H1 (cell line): ENCODE measurements around the gene JAKMIP1. TPM values are rescaled to one million over a fixed set of nuclear protein-coding genes. Genes with fewer than 3 reads are reported as not detected.

ENCODE experiments used
- CTCF ChIA-PET: fragments of 300-600 bp; sonication (Branson Sonifier 250); formaldehyde crosslinking; loops from one replicate; lab custom pipeline; 2021; ENCODE audit not compliant: partially characterized antibody; lab: Charles Lee
- POLR2A ChIA-PET: fragments of 300-600 bp; sonication (Branson Sonifier 250); formaldehyde crosslinking; loops from one replicate; lab custom pipeline; 2021; ENCODE audit warnings: inconsistent platforms; ENCODE audit not compliant: partially characterized antibody; lab: Charles Lee
- DNase-seq, 2 experiments: peaks; one replicate each; pipeline versions ENCODE4 v3.0.0 to v3.0.0-alpha.2; 2010 to 2022; ENCODE audit warnings: low spot score in 2 of 2, low read depth in 1 of 2, mixed read lengths in 1 of 2
- FAIRE-seq: peaks from 2 replicates; lab custom pipeline; 2011; peaks lifted over from hg19 to GRCh38; lab: Jason Lieb, UNC
- H2AFZ ChIP-seq: 2 replicates; pipeline ENCODE4 v1.8.1; 2012; ENCODE audit warnings: low read length, inconsistent platforms
- H2AK5ac ChIP-seq: 2 replicates; pipeline ENCODE4 v1.6.1; 2013; ENCODE audit warnings: low read depth, low read length
- H2BK120ac ChIP-seq: replicated peaks from 2 replicates; pipeline ENCODE3; 2013; ENCODE audit warnings: low read depth, low read length, inconsistent platforms
- H2BK12ac ChIP-seq: 2 replicates; pipeline ENCODE4 v1.6.1; 2013; ENCODE audit warnings: low read depth, low read length
- H2BK15ac ChIP-seq: 2 replicates; pipeline ENCODE4 v1.6.1; 2013; ENCODE audit warnings: low read length
- H2BK20ac ChIP-seq: 2 replicates; pipeline ENCODE4 v1.6.1; 2013; ENCODE audit warnings: low read length
- H2BK5ac ChIP-seq: 2 replicates; pipeline ENCODE4 v1.6.1; 2013; ENCODE audit warnings: low read depth, low read length
- H3K14ac ChIP-seq: 2 replicates; pipeline ENCODE4 v1.6.1; 2013; ENCODE audit warnings: inconsistent platforms; ENCODE audit not compliant: insufficient read length
- H3K18ac ChIP-seq: 2 replicates; pipeline ENCODE4 v1.6.1; 2013; ENCODE audit warnings: low read length; ENCODE audit errors: extremely low read depth
- H3K23ac ChIP-seq: 2 replicates; pipeline ENCODE4 v1.6.1; 2013; ENCODE audit warnings: inconsistent platforms; ENCODE audit not compliant: insufficient read length
- H3K23me2 ChIP-seq: 2 replicates; pipeline ENCODE4 v1.6.1; 2013; ENCODE audit warnings: low read depth, low read length
- H3K27ac ChIP-seq: 2 replicates; pipeline ENCODE4 v1.6.1; 2011; ENCODE audit warnings: low read depth, low read length, inconsistent platforms
- H3K27me3 ChIP-seq, 4 experiments: replicated peaks in 1 of 4; 1 replicate in 1 of 4; 2 replicates in 3 of 4; pipeline versions ENCODE4 v1.6.1 to v1.8.1; 2011 to 2013; ENCODE audit warnings: low read length in 3 of 4, mild to moderate bottlenecking in 3 of 4, inconsistent platforms in 2 of 4, mixed read lengths in 2 of 4, moderate library complexity in 1 of 4; ENCODE audit not compliant: control insufficient read depth in 3 of 4, insufficient read depth in 3 of 4; ENCODE audit errors: extremely low read depth in 1 of 4
- H3K36me3 ChIP-seq, 4 experiments: 2 replicates each; pipeline versions ENCODE4 v1.6.1 to v1.8.1; 2011 to 2013; ENCODE audit warnings: mild to moderate bottlenecking in 4 of 4, low read length in 3 of 4, moderate library complexity in 2 of 4, control low read depth in 1 of 4, inconsistent platforms in 1 of 4; ENCODE audit not compliant: insufficient read depth in 4 of 4, control insufficient read depth in 2 of 4
- H3K4ac ChIP-seq: replicated peaks from 2 replicates; pipeline ENCODE3; 2013; ENCODE audit warnings: low read length, low read depth, mixed read lengths, inconsistent platforms; ENCODE audit not compliant: insufficient read length
- H3K4me1 ChIP-seq, 4 experiments: replicated peaks in 1 of 4; 1 replicate in 1 of 4; 2 replicates in 3 of 4; pipeline versions ENCODE4 v1.6.1 to v1.8.1; 2011 to 2013; ENCODE audit warnings: low read length in 3 of 4, inconsistent platforms in 2 of 4, mixed read lengths in 1 of 4; ENCODE audit not compliant: insufficient read depth in 4 of 4, control insufficient read depth in 3 of 4
- H3K4me2 ChIP-seq, 2 experiments: 2 replicates each; pipeline versions ENCODE4 v1.6.1 to v1.8.1; 2011 to 2013; ENCODE audit warnings: low read depth in 2 of 2, low read length in 2 of 2, control low read depth in 1 of 2, inconsistent platforms in 1 of 2, mild to moderate bottlenecking in 1 of 2; ENCODE audit not compliant: insufficient read depth in 1 of 2
- H3K4me3 ChIP-seq, 4 experiments: fragments of 200-600, 300-600 bp in 1 of 4; sonication (generic), shearing (Covaris generic), sonication (Bioruptor Twin) in 1 of 4; 2 replicates each; pipeline versions ENCODE4 v1.5.1 to v1.8.1; 2011 to 2016; ENCODE audit warnings: low read length in 4 of 4, low read depth in 3 of 4, control low read depth in 2 of 4, inconsistent platforms in 2 of 4, mild to moderate bottlenecking in 2 of 4, mixed read lengths in 1 of 4, moderate library complexity in 1 of 4; ENCODE audit not compliant: insufficient read depth in 2 of 4; ENCODE audit errors: extremely low read depth in 1 of 4
- H3K56ac ChIP-seq: replicated peaks from 2 replicates; pipeline ENCODE3; 2013; ENCODE audit warnings: low read depth, mild to moderate bottlenecking, mixed read lengths, low read length, inconsistent platforms; ENCODE audit not compliant: insufficient read length
- H3K79me1 ChIP-seq: 2 replicates; pipeline ENCODE4 v1.6.1; 2013; ENCODE audit warnings: low read depth, low read length, control low read depth
- H3K79me2 ChIP-seq, 2 experiments: 2 replicates each; pipeline versions ENCODE4 v1.6.1 to v1.8.1; 2012 to 2013; ENCODE audit warnings: low read length in 2 of 2, mild to moderate bottlenecking in 2 of 2, inconsistent platforms in 1 of 2; ENCODE audit not compliant: insufficient read depth in 2 of 2, control insufficient read depth in 1 of 2
- H3K9ac ChIP-seq, 4 experiments: replicated peaks in 1 of 4; 1 replicate in 1 of 4; 2 replicates in 3 of 4; pipeline versions ENCODE4 v1.6.1 to v1.8.1; 2011 to 2013; ENCODE audit warnings: low read depth in 3 of 4, low read length in 3 of 4, control low read depth in 2 of 4, mild to moderate bottlenecking in 2 of 4, moderate library complexity in 2 of 4, inconsistent platforms in 1 of 4; ENCODE audit errors: extremely low read depth in 1 of 4
- H3K9me3 ChIP-seq, 2 experiments: 2 replicates each; pipeline versions ENCODE4 v1.6.1 to v1.8.1; 2012 to 2013; ENCODE audit warnings: mild to moderate bottlenecking in 2 of 2, moderate library complexity in 2 of 2, control low read depth in 1 of 2, inconsistent platforms in 1 of 2, low read depth in 1 of 2, low read length in 1 of 2, mixed read lengths in 1 of 2; ENCODE audit not compliant: insufficient read depth in 2 of 2
- H4K20me1 ChIP-seq, 2 experiments: replicated peaks in 1 of 2; 2 replicates each; pipeline versions ENCODE3 to v1.8.1; 2011 to 2013; ENCODE audit warnings: inconsistent platforms in 2 of 2, low read length in 2 of 2, mild to moderate bottlenecking in 1 of 2; ENCODE audit not compliant: insufficient read depth in 2 of 2, control insufficient read depth in 1 of 2
- H4K5ac ChIP-seq: 2 replicates; pipeline ENCODE4 v1.6.1; 2013; ENCODE audit warnings: low read length, low read depth, mixed read lengths, inconsistent platforms; ENCODE audit not compliant: insufficient read length
- H4K8ac ChIP-seq: 2 replicates; pipeline ENCODE4 v1.8.0; 2013; ENCODE audit warnings: mild to moderate bottlenecking, moderate library complexity, low read length, inconsistent platforms; ENCODE audit not compliant: insufficient read depth; ENCODE audit errors: extremely low read depth
- H4K91ac ChIP-seq: replicated peaks from 2 replicates; pipeline ENCODE3; 2013; ENCODE audit warnings: low read length, mixed read lengths, inconsistent platforms; ENCODE audit not compliant: insufficient read length
- ASH2L ChIP-seq: fragments of 200-600, 300-600 bp; sonication (generic); IDR thresholded peaks from one replicate; pipeline ENCODE4 v1.7.1; 2017; ENCODE audit warnings: low read length
- CBX5 ChIP-seq: fragments of 300-800, 300-1000 bp; sonication (generic); IDR thresholded peaks from 2 replicates; pipeline ENCODE4 v1.7.1; 2016; ENCODE audit warnings: antibody characterized with exemption, low read length, low read depth
- CHD1 ChIP-seq: IDR thresholded peaks from 2 replicates; pipeline ENCODE4 v1.6.1; 2012; ENCODE audit warnings: low read depth, low read length, improper control_type of control experiment
- GABPA ChIP-seq: IDR thresholded peaks from 2 replicates; pipeline ENCODE4 v1.6.1; 2011; ENCODE audit warnings: mild to moderate bottlenecking, low read length, moderate library complexity, borderline replicate concordance; ENCODE audit not compliant: insufficient read depth
- HDAC6 ChIP-seq: IDR thresholded peaks from one replicate; pipeline ENCODE4 v1.7.1; 2012; ENCODE audit warnings: low read depth, mild to moderate bottlenecking, inconsistent platforms, low read length, moderate library complexity
- POLR2AphosphoS5 ChIP-seq: IDR thresholded peaks from 2 replicates; pipeline ENCODE4 v1.6.1; 2011; ENCODE audit warnings: low read depth, low read length
- RBBP5 ChIP-seq: IDR thresholded peaks from 2 replicates; pipeline ENCODE4 v1.7.1; 2012; ENCODE audit warnings: low read depth, mild to moderate bottlenecking, inconsistent platforms, low read length, moderate library complexity, borderline replicate concordance
- RNF2 ChIP-seq: fragments of 200-900, 300-1000 bp; sonication (generic); IDR thresholded peaks from 2 replicates; pipeline ENCODE4 v1.7.1; 2016; ENCODE audit warnings: borderline replicate concordance, low read depth, mild to moderate bottlenecking, antibody characterized with exemption, low read length; ENCODE audit not compliant: poor library complexity, severe bottlenecking; ENCODE audit errors: missing control alignments
- SP1 ChIP-seq: IDR thresholded peaks from 2 replicates; pipeline ENCODE4 v1.6.1; 2011; ENCODE audit warnings: low read depth, low read length
- TAF1 ChIP-seq: IDR thresholded peaks from 2 replicates; pipeline ENCODE4 v1.6.1; 2011; ENCODE audit warnings: mild to moderate bottlenecking, low read depth, low read length
- TCF12 ChIP-seq: IDR thresholded peaks from 2 replicates; pipeline ENCODE4 v1.6.1; 2011; ENCODE audit warnings: low read depth, mild to moderate bottlenecking, low read length
- YY1 ChIP-seq: IDR thresholded peaks from 2 replicates; pipeline ENCODE4 v1.6.1; 2011; ENCODE audit warnings: low read depth, mild to moderate bottlenecking, low read length
- WGBS, 2 experiments: shearing (Covaris generic) in 1 of 2; methylation state at CpG; one replicate each; pipeline versions ENCODE4 v1.1.6 to v1.1.7; 2013 to 2015; ENCODE audit warnings: low lambda C conversion rate in 2 of 2, mixed read lengths in 2 of 2, inconsistent platforms in 1 of 2, low coverage in 1 of 2, missing lambda C conversion rate in 1 of 2; ENCODE audit not compliant: insufficient replicate concordance in 2 of 2, insufficient coverage in 1 of 2, insufficient read length in 1 of 2; ENCODE audit errors: extremely low coverage in 1 of 2, missing lambda C conversion rate in 1 of 2; 5-methylcytosine and 5-hydroxymethylcytosine counted together
- polyA plus RNA-seq, 7 experiments: library from polyadenylated mRNA; depleted of rRNA in 3 of 7; stranded (reverse) in 5 of 7; unstranded in 2 of 7; fragments of >200 nt in 5 of 7; fragments of 200-250 nt in 2 of 7; gene quantifications; 1 replicate in 5 of 7; 2 replicates in 1 of 7; 4 replicates in 1 of 7; pipeline versions ENCODE4 v1.2.1 to v1.2.3, GENCODE V29; 2011 to 2013; ENCODE audit warnings: missing spikeins in 2 of 7, mixed read lengths in 2 of 7
- total RNA-seq: library from RNA; stranded (reverse); fragmentation: NEBNext Ultra II Directional; extraction: Animal tissue kit (Norgen Biotek cat#: 25700); gene quantifications from 2 replicates; pipeline ENCODE4 v1.2.1, GENCODE V29; 2021

Gene JAKMIP1
- total and polyA plus RNA-seq, 2 of the 8 experiments (the other 6 are each of a cell fraction or from before 2014, with no cell fraction given) = 2.5 to 4.4 TPM

GRCh38 chr4:6027392-6027791, 173.0 kb downstream of the JAKMIP1 start:
- no peak overlapping the region for H2BK15ac ChIP-seq
- H2BK5ac ChIP-seq = no peak overlapping the region
- H2BK20ac ChIP-seq = no peak overlapping the region
- no peaks in the 10 kb centered on the region for H3K9me3 ChIP-seq
- WGBS, 2 experiments = 87% methylated on average over 9 of the region's 9 CpGs; no CpG with 5 or more reads in 1 of the 2 experiments
- no peak overlapping the region for H4K5ac ChIP-seq
- no peaks in the 10 kb centered on the region for H3K79me2 ChIP-seq
- H3K18ac ChIP-seq = no peak overlapping the region
- TF ChIP-seq ASH2L = no peak
- TF ChIP-seq RBBP5 = no peak
- TF ChIP-seq CBX5 = no peak
- TF ChIP-seq TCF12 = no peak
- no peak for TF ChIP-seq HDAC6
- no peak for TF ChIP-seq POLR2AphosphoS5
- no peak for TF ChIP-seq TAF1
- no peak for TF ChIP-seq GABPA
- no peak for TF ChIP-seq CHD1
- no peak for TF ChIP-seq SP1
- no peak for TF ChIP-seq RNF2
- no peak for TF ChIP-seq YY1
- no peak overlapping the region for H2BK120ac ChIP-seq
- H3K27me3 ChIP-seq = no peaks in the 10 kb centered on the region
- no peak overlapping the region for H3K56ac ChIP-seq
- H3K23ac ChIP-seq = no peak overlapping the region
- no peak overlapping the region for H3K4ac ChIP-seq
- no peak overlapping the region for H2AFZ ChIP-seq
- H4K20me1 ChIP-seq = no peaks in the 10 kb centered on the region
- peaks cover 0 to 5% (median 0%) of the 10 kb centered on the region in 4 experiments; a peak in 2 of 7 replicates for H3K4me1 ChIP-seq
- H3K79me1 ChIP-seq = no peaks in the 10 kb centered on the region
- no peak overlapping the region for H2AK5ac ChIP-seq
- FAIRE-seq (no peak), DNase-seq (no peak)
- no peak overlapping the region for H3K27ac ChIP-seq
- no peaks in the 10 kb centered on the region for H3K36me3 ChIP-seq
- POLR2A ChIA-PET = no interaction called here
- H3K23me2 ChIP-seq = no peaks in the 10 kb centered on the region
- no peak overlapping the region for H3K4me2 ChIP-seq
- H3K9ac ChIP-seq = no peak overlapping the region
- H4K91ac ChIP-seq = no peak overlapping the region
- no peak overlapping the region for H3K4me3 ChIP-seq
- CTCF ChIA-PET = interaction anchor here (1.0 to 1.6 kb wide), 4 partner anchors 8 to 277 kb away, joined by 3 to 6 read pairs (median 4); partner anchors contain the start of gene C4orf50
- H3K14ac ChIP-seq = no peak overlapping the region
- H4K8ac ChIP-seq = no peak overlapping the region; the same call in 1 of the 2 replicates
- no peak overlapping the region for H2BK12ac ChIP-seq
